ENCODE results near the gene ZNF491.

The ZNF491 gene

GRCh38 chr19:11783767-11784166 lies 14.6 kb upstream of the ZNF491 start:
- ChIA-PET CTCF (no interaction called here), POLR2A (no interaction called here)
- no peak for TF ChIP-seq ZNF670 (tag by site-specific recombination; IDR thresholded peaks at IDR 0.05; ENCODE audit: low read depth)
- no peak for TF ChIP-seq ZNF529 (tag by site-specific recombination; IDR thresholded peaks at IDR 0.05; ENCODE audit: insufficient replicate concordance)
- TF ChIP-seq ZEB2 (tag by site-specific recombination; IDR thresholded peaks at IDR 0.05), result no peak
- no peak for TF ChIP-seq YY1 (tag by site-specific recombination; IDR thresholded peaks at IDR 0.05)
- TF ChIP-seq ZNF239 (tag by site-specific recombination; IDR thresholded peaks at IDR 0.05), result no peak
- TF ChIP-seq ZNF341 (tag by site-specific recombination; IDR thresholded peaks at IDR 0.05; ENCODE audit: low read depth), result no peak
- TF ChIP-seq TCF7L2 (IDR thresholded peaks at IDR 0.05; ENCODE audit: borderline replicate concordance, low read depth, low read length), result no peak
- TF ChIP-seq ZNF626 (tag by site-specific recombination; IDR thresholded peaks at IDR 0.05), result no peak
- no peak for TF ChIP-seq SALL2 (tag by site-specific recombination; IDR thresholded peaks at IDR 0.05; ENCODE audit: borderline replicate concordance)
- TF ChIP-seq KLF16 (tag by site-specific recombination; IDR thresholded peaks at IDR 0.05), result no peak
- no peak for TF ChIP-seq ZNF560 (tag by site-specific recombination; IDR thresholded peaks at IDR 0.05; ENCODE audit: borderline replicate concordance)
- no peak for TF ChIP-seq GLI2 (tag by site-specific recombination; IDR thresholded peaks at IDR 0.05; ENCODE audit: borderline replicate concordance, low read depth)
- no peak for TF ChIP-seq ZNF677 (tag by site-specific recombination; IDR thresholded peaks at IDR 0.05)
- TF ChIP-seq ZNF639 (tag by site-specific recombination; IDR thresholded peaks at IDR 0.05), result no peak
- TF ChIP-seq ZNF174 (tag by site-specific recombination; IDR thresholded peaks at IDR 0.05), result no peak
- TF ChIP-seq ZNF112 (tag by site-specific recombination; IDR thresholded peaks at IDR 0.05), result no peak
- Histone ChIP-seq H3K9me3 (ENCODE audit: control insufficient read depth, insufficient read depth, low read depth, low read length) (no peaks in the 10 kb centered on the region), H3K4me3 (ENCODE audit: low read depth, low read length) (no peak overlapping the region), H3K36me3 (ENCODE audit: control insufficient read depth in 2 of 2, insufficient read depth in 1 of 2, low read length in 2 of 2) (peaks cover 0 to 28% of the 10 kb centered on the region in 2 experiments; a peak in 1 of 3 replicates), H3K4me1 (ENCODE audit: control insufficient read depth, insufficient read depth, low read length) (no peaks in the 10 kb centered on the region), H3K27ac (ENCODE audit: extremely low read depth, low read depth, low read length) (no peak overlapping the region)

GRCh38 chr19:11784356-11784755 lies 14.0 kb upstream of the ZNF491 start:
- Histone ChIP-seq H3K4me1 (ENCODE audit: control insufficient read depth, insufficient read depth, low read length) (no peaks in the 10 kb centered on the region), H3K36me3 (ENCODE audit: control insufficient read depth in 2 of 2, insufficient read depth in 1 of 2, low read length in 2 of 2) (peaks cover 0 to 22% of the 10 kb centered on the region in 2 experiments; a peak in 1 of 3 replicates), H3K4me3 (ENCODE audit: low read depth, low read length) (no peak overlapping the region), H3K27ac (ENCODE audit: extremely low read depth, low read depth, low read length) (no peak overlapping the region), H3K9me3 (ENCODE audit: control insufficient read depth, insufficient read depth, low read depth, low read length) (no peaks in the 10 kb centered on the region)
- CTCF ChIA-PET, result interaction anchor here (2.4 kb wide), 1 partner anchor 84 kb away, joined by 8 read pairs; no protein-coding TSS in a partner anchor
- TF ChIP-seq ZBTB1 (tag by site-specific recombination; IDR thresholded peaks at IDR 0.05) (no peak), ZNF639 (tag by site-specific recombination; IDR thresholded peaks at IDR 0.05) (no peak), ZNF174 (tag by site-specific recombination; IDR thresholded peaks at IDR 0.05) (no peak), ZNF473 (tag by site-specific recombination; IDR thresholded peaks at IDR 0.05) (no peak), ZNF837 (tag by site-specific recombination; IDR thresholded peaks at IDR 0.05) (no peak), ZNF433 (tag by site-specific recombination; IDR thresholded peaks at IDR 0.05; ENCODE audit: low read depth) (no peak), ZSCAN30 (tag by site-specific recombination; IDR thresholded peaks at IDR 0.05) (no peak)
- TF ChIP-seq, protein P1, sequence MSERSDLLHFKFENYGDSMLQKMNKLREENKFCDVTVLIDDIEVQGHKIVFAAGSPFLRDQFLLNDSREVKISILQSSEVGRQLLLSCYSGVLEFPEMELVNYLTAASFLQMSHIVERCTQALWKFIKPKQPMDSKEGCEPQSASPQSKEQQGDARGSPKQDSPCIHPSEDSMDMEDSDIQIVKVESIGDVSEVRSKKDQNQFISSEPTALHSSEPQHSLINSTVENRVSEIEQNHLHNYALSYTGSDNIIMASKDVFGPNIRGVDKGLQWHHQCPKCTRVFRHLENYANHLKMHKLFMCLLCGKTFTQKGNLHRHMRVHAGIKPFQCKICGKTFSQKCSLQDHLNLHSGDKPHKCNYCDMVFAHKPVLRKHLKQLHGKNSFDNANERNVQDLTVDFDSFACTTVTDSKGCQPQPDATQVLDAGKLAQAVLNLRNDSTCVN (tag by site-specific recombination; optimal IDR thresholded peaks at IDR 0.05), result no peak
- TF ChIP-seq, protein P2, sequence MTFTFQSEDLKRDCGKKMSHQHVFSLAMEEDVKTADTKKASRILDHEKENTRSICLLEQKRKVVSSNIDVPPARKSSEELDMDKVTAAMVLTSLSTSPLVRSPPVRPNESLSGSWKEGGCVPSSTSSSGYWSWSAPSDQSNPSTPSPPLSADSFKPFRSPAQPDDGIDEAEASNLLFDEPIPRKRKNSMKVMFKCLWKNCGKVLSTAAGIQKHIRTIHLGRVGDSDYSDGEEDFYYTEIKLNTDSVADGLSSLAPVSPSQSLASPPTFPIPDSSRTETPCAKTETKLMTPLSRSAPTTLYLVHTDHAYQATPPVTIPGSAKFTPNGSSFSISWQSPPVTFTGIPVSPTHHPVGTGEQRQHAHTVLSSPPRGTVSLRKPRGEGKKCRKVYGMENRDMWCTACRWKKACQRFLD (tag by site-specific recombination; IDR thresholded peaks at IDR 0.05), result no peak
- TF ChIP-seq, protein P3, sequence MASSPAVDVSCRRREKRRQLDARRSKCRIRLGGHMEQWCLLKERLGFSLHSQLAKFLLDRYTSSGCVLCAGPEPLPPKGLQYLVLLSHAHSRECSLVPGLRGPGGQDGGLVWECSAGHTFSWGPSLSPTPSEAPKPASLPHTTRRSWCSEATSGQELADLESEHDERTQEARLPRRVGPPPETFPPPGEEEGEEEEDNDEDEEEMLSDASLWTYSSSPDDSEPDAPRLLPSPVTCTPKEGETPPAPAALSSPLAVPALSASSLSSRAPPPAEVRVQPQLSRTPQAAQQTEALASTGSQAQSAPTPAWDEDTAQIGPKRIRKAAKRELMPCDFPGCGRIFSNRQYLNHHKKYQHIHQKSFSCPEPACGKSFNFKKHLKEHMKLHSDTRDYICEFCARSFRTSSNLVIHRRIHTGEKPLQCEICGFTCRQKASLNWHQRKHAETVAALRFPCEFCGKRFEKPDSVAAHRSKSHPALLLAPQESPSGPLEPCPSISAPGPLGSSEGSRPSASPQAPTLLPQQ (tag by site-specific recombination; IDR thresholded peaks at IDR 0.05), result no peak
- POLR2A ChIA-PET, result interaction anchor here (0.6 kb wide), 1 partner anchor 171 kb away, joined by 3 read pairs; no protein-coding TSS in a partner anchor
